Esophagus squamous epithelium (tissue), 5 donors: Measurements from ENCODE around the gene PDE5A. TPM values are rescaled to one million over a fixed set of nuclear protein-coding genes. Genes with fewer than 3 reads are reported as not detected.
"Not testable (repeated sequence)": the region's sequence is repeated elsewhere in the genome, so short reads cannot be mapped to it uniquely, and the experiment has no call there.

Source experiments
- DNase-seq: peaks from one replicate; lab custom pipeline; 2025; lab: John Stamatoyannopoulos, UW
- H3K27ac ChIP-seq, 4 donors: fragments of 200-600 bp; sonication (generic); one replicate each; pipeline ENCODE4 v1.5.1; 2016 to 2019; ENCODE audit warnings: mild to moderate bottlenecking in 1 of 4
- H3K27me3 ChIP-seq, 4 donors: fragments of 200-600 bp; sonication (generic); 1 replicate in 3 of 4; 2 replicates in 1 of 4; pipeline versions ENCODE4 v1.5.1 to v1.6.0; 2017 to 2021; ENCODE audit warnings: antibody characterized with exemption in 1 of 4
- H3K36me3 ChIP-seq, 3 donors: fragments of 200-600 bp; sonication (generic); one replicate each; pipeline ENCODE4 v1.5.1; 2016 to 2019
- H3K4me1 ChIP-seq, 3 donors: fragments of 200-600 bp; sonication (generic); one replicate each; pipeline ENCODE4 v1.5.1; 2017 to 2019
- H3K4me3 ChIP-seq, 4 donors: fragments of 200-600 bp; sonication (generic); 1 replicate in 3 of 4; 2 replicates in 1 of 4; pipeline ENCODE4 v1.5.1; 2016 to 2019; ENCODE audit warnings: mild to moderate bottlenecking in 2 of 4, moderate library complexity in 1 of 4
- H3K9me3 ChIP-seq, 3 donors: fragments of 200-600 bp; sonication (generic); one replicate each; pipeline ENCODE4 v1.5.1; 2016 to 2019
- POLR2A ChIP-seq, 4 donors: fragments of 450-650 bp; IDR thresholded peaks; one replicate each; pipeline ENCODE4 v1.6.1; 2017; ENCODE audit warnings: antibody characterized with exemption in 4 of 4, mild to moderate bottlenecking in 4 of 4, moderate library complexity in 3 of 4
- WGBS, 2 donors: methylation state at CpG; one replicate each; pipeline ENCODE4 v1.1.5; 2018; 5-methylcytosine and 5-hydroxymethylcytosine counted together
- intact Hi-C: fragments of 100-400 bp; cut with DNase I; formaldehyde crosslinking; loops from one replicate; pipeline ENCODE4 v1.15.0; 2022
- total RNA-seq, 4 donors: library from RNA; depleted of rRNA; stranded (reverse); fragments of >200 nt; gene quantifications; one replicate each; pipeline ENCODE4 v1.1.0, GENCODE V29; 2016
- TF ChIP-seq, protein P1 (sequence below), 6 experiments: fragments of 450-650 bp in 4 of 6; fragments of 200-600 bp in 2 of 6; sonication (generic) in 2 of 6; IDR thresholded peaks; one replicate each; pipeline ENCODE4 v1.5.1; 2016 to 2019; ENCODE audit warnings: antibody characterized with exemption in 6 of 6, mild to moderate bottlenecking in 4 of 6, moderate library complexity in 4 of 6
- donor health status: DM: yes; HTN: yes; CAD: no.

PDE5A gene
- total RNA-seq, 4 donors from 2014 or later, result 1.9 to 26.7 (median 6.0) TPM

DNA sequence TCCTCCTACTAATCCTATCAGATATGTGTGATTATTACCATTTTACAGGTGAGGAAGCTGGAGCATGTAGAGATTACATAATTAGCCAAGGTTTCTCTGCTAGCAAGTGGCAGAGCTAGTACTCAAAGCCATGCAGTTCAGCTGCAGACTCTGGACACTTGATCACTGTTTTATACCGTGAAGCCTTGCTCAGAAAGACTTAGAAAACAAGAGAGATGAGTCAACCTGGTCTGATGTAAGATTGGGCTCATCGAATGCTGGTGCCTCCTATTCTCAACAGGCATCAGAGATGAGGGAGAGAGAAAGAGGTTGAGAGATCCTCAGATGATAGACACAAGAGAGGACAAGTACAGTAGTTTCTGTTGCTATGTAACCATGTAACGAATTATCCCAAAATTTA, 19.0 kb upstream of the PDE5A start:
- Histone ChIP-seq H3K27me3 (no peaks in the 10 kb centered on the region), H3K4me3 (no peak overlapping the region), H3K27ac (no peak overlapping the region), H3K9me3 (no peaks in the 10 kb centered on the region), H3K36me3 (no peaks in the 10 kb centered on the region), H3K4me1 (no peaks in the 10 kb centered on the region)
- TF ChIP-seq, protein P1, sequence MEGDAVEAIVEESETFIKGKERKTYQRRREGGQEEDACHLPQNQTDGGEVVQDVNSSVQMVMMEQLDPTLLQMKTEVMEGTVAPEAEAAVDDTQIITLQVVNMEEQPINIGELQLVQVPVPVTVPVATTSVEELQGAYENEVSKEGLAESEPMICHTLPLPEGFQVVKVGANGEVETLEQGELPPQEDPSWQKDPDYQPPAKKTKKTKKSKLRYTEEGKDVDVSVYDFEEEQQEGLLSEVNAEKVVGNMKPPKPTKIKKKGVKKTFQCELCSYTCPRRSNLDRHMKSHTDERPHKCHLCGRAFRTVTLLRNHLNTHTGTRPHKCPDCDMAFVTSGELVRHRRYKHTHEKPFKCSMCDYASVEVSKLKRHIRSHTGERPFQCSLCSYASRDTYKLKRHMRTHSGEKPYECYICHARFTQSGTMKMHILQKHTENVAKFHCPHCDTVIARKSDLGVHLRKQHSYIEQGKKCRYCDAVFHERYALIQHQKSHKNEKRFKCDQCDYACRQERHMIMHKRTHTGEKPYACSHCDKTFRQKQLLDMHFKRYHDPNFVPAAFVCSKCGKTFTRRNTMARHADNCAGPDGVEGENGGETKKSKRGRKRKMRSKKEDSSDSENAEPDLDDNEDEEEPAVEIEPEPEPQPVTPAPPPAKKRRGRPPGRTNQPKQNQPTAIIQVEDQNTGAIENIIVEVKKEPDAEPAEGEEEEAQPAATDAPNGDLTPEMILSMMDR (IDR thresholded peaks at IDR 0.05), result no peak
- no peak for TF ChIP-seq POLR2A (IDR thresholded peaks at IDR 0.05)
- DNase-seq, result no peak
- 58 to 64% methylated on average over 3 of the region's 3 CpGs for WGBS, 2 donors
- intact Hi-C loops, result no loop called here

DNA sequence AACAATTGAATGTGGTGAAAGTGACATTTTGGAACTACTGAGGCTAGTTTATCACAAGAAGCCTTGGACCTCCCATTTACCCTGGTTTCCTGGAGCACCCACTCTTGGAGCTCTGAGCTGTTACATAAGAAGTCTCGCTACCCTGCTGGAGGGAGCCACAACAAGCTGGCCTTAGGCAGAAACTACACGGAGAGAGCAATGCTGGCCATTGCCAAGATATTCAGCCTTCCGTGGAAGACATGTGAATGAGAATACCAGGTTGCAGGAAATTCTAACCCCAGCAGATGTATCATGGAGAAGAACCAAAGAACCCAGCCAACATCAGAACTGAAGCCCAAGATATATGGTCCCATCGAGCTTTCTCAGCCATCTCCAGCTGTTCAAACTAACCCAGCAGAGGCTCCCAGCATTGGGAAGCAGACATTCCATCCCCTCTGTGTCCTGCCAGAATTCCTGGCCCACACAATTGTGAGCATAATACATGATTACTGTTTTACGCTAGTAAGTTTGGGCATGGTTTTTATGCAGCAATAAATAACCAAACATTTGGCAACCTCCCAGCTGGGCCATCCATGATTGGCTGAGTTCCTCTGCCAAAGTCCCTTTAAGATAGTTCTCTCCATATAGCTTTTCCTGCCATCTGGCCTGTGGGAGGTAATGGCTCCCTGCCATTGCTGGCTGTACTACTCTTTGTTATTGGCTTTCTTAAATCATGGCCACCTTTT, 17.9 kb upstream of the PDE5A start:
- intact Hi-C loops, result no loop called here
- Histone ChIP-seq H3K27ac (no peak overlapping the region), H3K36me3 (no peaks in the 10 kb centered on the region), H3K4me3 (no peak overlapping the region), H3K9me3 (no peaks in the 10 kb centered on the region), H3K27me3 (no peaks in the 10 kb centered on the region), H3K4me1 (no peaks in the 10 kb centered on the region)
- DNase-seq, result no peak
- 37 to 63% methylated on average over 3 to 5 of the region's 5 CpGs for WGBS, 2 donors
- no peak for TF ChIP-seq POLR2A (IDR thresholded peaks at IDR 0.05)
- TF ChIP-seq, protein P1 (IDR thresholded peaks at IDR 0.05), result no peak

DNA sequence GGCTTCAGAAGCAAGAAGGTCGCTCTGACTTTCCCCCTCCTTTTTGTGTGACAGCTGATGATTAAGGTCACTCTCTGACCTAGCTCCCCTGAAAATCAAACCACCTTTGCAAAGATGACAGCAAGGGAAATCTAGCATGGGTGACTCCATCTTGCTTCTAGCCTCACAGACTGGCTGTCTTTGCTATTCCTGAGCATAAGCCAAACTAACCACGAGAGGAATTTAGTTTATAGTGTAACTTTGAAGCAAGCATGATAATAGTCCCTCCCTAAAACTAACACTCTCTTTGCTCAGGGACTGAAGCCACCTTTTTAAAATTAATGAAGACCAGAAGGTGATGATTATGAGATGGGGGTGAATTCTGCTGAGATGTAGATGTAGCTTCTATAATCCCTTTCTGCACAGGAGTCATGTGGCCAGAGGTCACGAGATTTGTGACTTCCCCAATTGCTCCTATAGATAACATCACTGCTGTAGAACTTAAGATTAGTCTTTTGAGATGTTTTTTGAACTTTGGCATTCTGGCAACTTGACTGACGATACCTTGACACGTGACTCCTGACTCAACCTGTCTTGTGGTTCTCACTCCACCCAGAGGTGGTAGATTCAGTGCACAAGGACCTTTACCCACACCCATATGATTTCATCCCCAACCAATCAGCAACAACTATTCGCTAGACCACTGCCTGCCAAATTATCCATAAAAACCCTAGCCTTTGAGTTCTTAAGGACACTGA, 14.9 kb upstream of the PDE5A start:
- 58 to 61% methylated on average over 6 of the region's 6 CpGs for WGBS, 2 donors
- Histone ChIP-seq H3K36me3 (no peaks in the 10 kb centered on the region), H3K9me3 (no peaks in the 10 kb centered on the region), H3K4me3 (no peak overlapping the region), H3K4me1 (no peaks in the 10 kb centered on the region), H3K27me3 (no peaks in the 10 kb centered on the region), H3K27ac (no peak overlapping the region)
- intact Hi-C loops, result no loop called here
- DNase-seq, result no peak
- TF ChIP-seq, protein P1 (IDR thresholded peaks at IDR 0.05), result no peak
- TF ChIP-seq POLR2A (IDR thresholded peaks at IDR 0.05), result no peak

DNA sequence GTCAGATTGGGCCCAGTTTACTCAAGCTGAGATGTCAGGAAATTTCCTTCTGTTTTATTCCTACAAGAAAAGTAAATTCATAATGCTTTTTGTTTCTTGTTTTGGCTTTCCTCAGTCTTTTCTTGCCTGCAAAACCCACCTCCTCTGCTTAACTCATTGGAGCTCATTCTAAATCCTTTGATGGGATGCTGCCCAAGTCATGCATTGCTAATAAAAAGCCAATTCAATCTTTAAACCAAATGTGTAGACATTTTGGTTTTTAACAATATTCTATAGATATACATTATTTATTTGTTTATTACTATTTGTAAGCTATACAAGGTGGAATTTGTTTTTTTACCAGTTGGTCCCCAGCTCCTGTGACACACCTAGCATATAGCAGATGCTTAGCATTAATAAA, 13.2 kb upstream of the PDE5A start:
- intact Hi-C loops, result no loop called here
- H3K4me1 ChIP-seq, result no peaks in the 10 kb centered on the region
- no peak for DNase-seq
- TF ChIP-seq, protein P1 (IDR thresholded peaks at IDR 0.05), result no peak
- no peak for TF ChIP-seq POLR2A (IDR thresholded peaks at IDR 0.05)
- no peaks in the 10 kb centered on the region for H3K9me3 ChIP-seq
- no peak overlapping the region for H3K27ac ChIP-seq
- no peaks in the 10 kb centered on the region for H3K27me3 ChIP-seq
- H3K4me3 ChIP-seq, result no peak overlapping the region
- no peaks in the 10 kb centered on the region for H3K36me3 ChIP-seq

DNA sequence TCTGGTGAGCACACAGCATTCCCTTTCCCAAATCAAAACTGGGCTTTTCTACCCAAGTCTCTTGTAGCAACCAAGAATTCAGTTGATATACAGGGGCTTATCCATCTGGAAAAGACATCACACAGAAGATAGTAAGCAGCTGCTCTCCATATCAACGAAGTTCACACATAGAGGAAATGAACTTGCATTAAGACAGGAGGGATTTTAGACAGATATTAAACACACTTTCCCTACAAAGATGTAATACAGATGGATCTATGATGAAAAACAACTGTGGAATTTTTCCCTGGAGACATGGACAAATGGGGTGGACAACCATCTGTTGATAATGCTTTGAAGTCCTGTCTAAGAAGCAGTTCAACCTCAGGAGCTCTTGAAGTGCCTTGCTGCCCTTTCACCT, 9.8 kb upstream of the PDE5A start:
- Histone ChIP-seq H3K4me1 (no peaks in the 10 kb centered on the region), H3K36me3 (no peaks in the 10 kb centered on the region), H3K27me3 (no peaks in the 10 kb centered on the region), H3K9me3 (no peaks in the 10 kb centered on the region), H3K27ac (no peak overlapping the region), H3K4me3 (no peak overlapping the region)
- WGBS, 2 donors, result 0 to 23% methylated on average over 1 of the region's 1 CpG
- intact Hi-C loops, result no loop called here
- no peak for DNase-seq
- TF ChIP-seq, protein P1 (IDR thresholded peaks at IDR 0.05), result no peak
- TF ChIP-seq POLR2A (IDR thresholded peaks at IDR 0.05), result no peak

DNA sequence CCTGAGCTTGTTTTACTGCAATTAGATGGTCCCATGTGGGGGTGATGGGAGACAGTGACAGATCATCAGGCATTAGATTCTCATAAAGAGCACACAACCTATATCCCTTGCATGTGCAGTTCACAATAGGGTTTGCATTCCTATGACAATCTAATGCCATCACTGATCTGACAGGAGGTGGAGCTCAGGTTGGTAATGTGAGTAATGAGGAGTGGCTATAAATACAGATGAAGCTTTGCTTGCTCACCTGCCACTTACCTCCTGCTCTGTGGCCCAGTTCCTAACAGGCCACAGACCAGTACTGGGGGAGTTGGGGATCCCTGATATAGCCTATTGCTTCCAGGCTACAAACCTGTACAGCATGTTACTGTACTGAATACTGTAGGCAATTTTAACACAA, 8.2 kb upstream of the PDE5A start:
- DNase-seq, H3K27me3 ChIP-seq, H3K36me3 ChIP-seq, H3K27ac ChIP-seq, H3K4me1 ChIP-seq, H3K9me3 ChIP-seq, H3K4me3 ChIP-seq, intact Hi-C loops: not testable (repeated sequence)
